Liver (tissue), 3 donors: Measurements from ENCODE around the gene ITCH.
A peak's percentile ranks its signal among the peaks of the same experiment; 100 is the strongest.

Experiments
- EGR1 ChIP-seq, 2 donors: IDR thresholded peaks; 2 replicates each; pipeline ENCODE4 v1.6.1; 2016 to 2018; ENCODE audit warnings: antibody characterized with exemption in 2 of 2, low read depth in 2 of 2
- GABPA ChIP-seq, 2 donors: IDR thresholded peaks in 1 of 2; conservative IDR thresholded peaks in 1 of 2; 2 replicates each; pipeline ENCODE4 v1.6.1; 2016; ENCODE audit warnings: antibody characterized with exemption in 2 of 2, mild to moderate bottlenecking in 1 of 2, moderate library complexity in 1 of 2
- HNF4G ChIP-seq: IDR thresholded peaks from 2 replicates; pipeline ENCODE4 v1.6.1; 2016; ENCODE audit warnings: antibody characterized with exemption
- JUND ChIP-seq, 2 donors: IDR thresholded peaks; 2 replicates each; pipeline ENCODE4 v1.6.1; 2016; ENCODE audit warnings: antibody characterized with exemption in 2 of 2
- RAD21 ChIP-seq, 2 donors: IDR thresholded peaks; 2 replicates each; pipeline ENCODE4 v1.6.1; 2016; ENCODE audit warnings: antibody characterized with exemption in 2 of 2, mild to moderate bottlenecking in 2 of 2
- RXRA ChIP-seq, 2 donors: IDR thresholded peaks; 2 replicates each; pipeline ENCODE4 v1.6.1; 2017 to 2018; ENCODE audit warnings: antibody characterized with exemption in 2 of 2, mild to moderate bottlenecking in 1 of 2
- SP1 ChIP-seq: IDR thresholded peaks from 2 replicates; pipeline ENCODE4 v1.6.1; 2018; ENCODE audit warnings: antibody characterized with exemption, mild to moderate bottlenecking
- TF ChIP-seq, protein P1 (sequence below): IDR thresholded peaks from 2 replicates; pipeline ENCODE4 v1.6.1; 2016; ENCODE audit warnings: antibody characterized with exemption
- TF ChIP-seq, protein P2 (sequence below): IDR thresholded peaks from 2 replicates; pipeline ENCODE4 v1.6.1; 2016; ENCODE audit warnings: antibody characterized with exemption, mild to moderate bottlenecking
- TF ChIP-seq, protein P3 (sequence below): fragments of 150-350 bp; IDR thresholded peaks from 2 replicates; pipeline ENCODE4 v1.5.1; 2017; ENCODE audit warnings: improper control_type of control experiment, low read depth, low read length; ENCODE audit not compliant: missing input control
- TF ChIP-seq, protein P4 (sequence below): IDR thresholded peaks from 2 replicates; pipeline ENCODE4 v1.6.1; 2016; ENCODE audit warnings: antibody characterized with exemption
- donor health status: healthy.
- donor health status: healthy.

DNA sequence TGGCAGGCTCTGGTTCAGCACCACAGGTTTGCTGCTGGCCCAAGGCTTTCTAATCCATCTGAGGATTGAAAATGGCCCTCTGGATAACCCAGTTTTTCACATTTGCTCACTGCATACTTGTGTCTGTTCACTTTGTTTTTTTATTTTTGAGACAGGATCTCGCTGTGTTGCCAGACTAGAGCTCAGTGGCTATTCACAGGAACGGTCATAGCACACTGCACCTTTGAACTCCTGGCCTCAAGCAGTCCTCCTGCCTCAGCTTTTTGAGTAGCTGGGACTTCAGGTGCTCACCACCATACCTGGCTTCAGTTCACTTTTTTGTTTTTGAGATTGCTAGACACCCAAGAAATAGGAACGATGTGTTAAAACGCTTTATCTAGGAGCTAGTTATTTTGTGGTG, 57.9 kb downstream of the ITCH start:
- no peak for TF ChIP-seq GABPA (IDR thresholded peaks at IDR 0.05 in 1 of 2, conservative IDR thresholded peaks at IDR 0.05 in 1 of 2)
- TF ChIP-seq, protein P1, sequence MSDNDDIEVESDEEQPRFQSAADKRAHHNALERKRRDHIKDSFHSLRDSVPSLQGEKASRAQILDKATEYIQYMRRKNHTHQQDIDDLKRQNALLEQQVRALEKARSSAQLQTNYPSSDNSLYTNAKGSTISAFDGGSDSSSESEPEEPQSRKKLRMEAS, result no peak
- peak in 1 of 2 donors; percentile 40 for TF ChIP-seq RAD21 (IDR thresholded peaks at IDR 0.05)
- TF ChIP-seq, protein P2, sequence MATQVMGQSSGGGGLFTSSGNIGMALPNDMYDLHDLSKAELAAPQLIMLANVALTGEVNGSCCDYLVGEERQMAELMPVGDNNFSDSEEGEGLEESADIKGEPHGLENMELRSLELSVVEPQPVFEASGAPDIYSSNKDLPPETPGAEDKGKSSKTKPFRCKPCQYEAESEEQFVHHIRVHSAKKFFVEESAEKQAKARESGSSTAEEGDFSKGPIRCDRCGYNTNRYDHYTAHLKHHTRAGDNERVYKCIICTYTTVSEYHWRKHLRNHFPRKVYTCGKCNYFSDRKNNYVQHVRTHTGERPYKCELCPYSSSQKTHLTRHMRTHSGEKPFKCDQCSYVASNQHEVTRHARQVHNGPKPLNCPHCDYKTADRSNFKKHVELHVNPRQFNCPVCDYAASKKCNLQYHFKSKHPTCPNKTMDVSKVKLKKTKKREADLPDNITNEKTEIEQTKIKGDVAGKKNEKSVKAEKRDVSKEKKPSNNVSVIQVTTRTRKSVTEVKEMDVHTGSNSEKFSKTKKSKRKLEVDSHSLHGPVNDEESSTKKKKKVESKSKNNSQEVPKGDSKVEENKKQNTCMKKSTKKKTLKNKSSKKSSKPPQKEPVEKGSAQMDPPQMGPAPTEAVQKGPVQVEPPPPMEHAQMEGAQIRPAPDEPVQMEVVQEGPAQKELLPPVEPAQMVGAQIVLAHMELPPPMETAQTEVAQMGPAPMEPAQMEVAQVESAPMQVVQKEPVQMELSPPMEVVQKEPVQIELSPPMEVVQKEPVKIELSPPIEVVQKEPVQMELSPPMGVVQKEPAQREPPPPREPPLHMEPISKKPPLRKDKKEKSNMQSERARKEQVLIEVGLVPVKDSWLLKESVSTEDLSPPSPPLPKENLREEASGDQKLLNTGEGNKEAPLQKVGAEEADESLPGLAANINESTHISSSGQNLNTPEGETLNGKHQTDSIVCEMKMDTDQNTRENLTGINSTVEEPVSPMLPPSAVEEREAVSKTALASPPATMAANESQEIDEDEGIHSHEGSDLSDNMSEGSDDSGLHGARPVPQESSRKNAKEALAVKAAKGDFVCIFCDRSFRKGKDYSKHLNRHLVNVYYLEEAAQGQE, result no peak
- TF ChIP-seq, protein P3, sequence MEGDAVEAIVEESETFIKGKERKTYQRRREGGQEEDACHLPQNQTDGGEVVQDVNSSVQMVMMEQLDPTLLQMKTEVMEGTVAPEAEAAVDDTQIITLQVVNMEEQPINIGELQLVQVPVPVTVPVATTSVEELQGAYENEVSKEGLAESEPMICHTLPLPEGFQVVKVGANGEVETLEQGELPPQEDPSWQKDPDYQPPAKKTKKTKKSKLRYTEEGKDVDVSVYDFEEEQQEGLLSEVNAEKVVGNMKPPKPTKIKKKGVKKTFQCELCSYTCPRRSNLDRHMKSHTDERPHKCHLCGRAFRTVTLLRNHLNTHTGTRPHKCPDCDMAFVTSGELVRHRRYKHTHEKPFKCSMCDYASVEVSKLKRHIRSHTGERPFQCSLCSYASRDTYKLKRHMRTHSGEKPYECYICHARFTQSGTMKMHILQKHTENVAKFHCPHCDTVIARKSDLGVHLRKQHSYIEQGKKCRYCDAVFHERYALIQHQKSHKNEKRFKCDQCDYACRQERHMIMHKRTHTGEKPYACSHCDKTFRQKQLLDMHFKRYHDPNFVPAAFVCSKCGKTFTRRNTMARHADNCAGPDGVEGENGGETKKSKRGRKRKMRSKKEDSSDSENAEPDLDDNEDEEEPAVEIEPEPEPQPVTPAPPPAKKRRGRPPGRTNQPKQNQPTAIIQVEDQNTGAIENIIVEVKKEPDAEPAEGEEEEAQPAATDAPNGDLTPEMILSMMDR, result no peak
- no peak for TF ChIP-seq RXRA (IDR thresholded peaks at IDR 0.05)
- no peak for TF ChIP-seq EGR1 (IDR thresholded peaks at IDR 0.05; ENCODE audit: low read depth in 2 of 2)
- TF ChIP-seq JUND (IDR thresholded peaks at IDR 0.05), result no peak
- TF ChIP-seq, protein P4, sequence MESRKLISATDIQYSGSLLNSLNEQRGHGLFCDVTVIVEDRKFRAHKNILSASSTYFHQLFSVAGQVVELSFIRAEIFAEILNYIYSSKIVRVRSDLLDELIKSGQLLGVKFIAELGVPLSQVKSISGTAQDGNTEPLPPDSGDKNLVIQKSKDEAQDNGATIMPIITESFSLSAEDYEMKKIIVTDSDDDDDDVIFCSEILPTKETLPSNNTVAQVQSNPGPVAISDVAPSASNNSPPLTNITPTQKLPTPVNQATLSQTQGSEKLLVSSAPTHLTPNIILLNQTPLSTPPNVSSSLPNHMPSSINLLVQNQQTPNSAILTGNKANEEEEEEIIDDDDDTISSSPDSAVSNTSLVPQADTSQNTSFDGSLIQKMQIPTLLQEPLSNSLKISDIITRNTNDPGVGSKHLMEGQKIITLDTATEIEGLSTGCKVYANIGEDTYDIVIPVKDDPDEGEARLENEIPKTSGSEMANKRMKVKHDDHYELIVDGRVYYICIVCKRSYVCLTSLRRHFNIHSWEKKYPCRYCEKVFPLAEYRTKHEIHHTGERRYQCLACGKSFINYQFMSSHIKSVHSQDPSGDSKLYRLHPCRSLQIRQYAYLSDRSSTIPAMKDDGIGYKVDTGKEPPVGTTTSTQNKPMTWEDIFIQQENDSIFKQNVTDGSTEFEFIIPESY, result no peak
- no peak for TF ChIP-seq SP1
- TF ChIP-seq HNF4G, result no peak
